Lung (tissue), 12 donors: ENCODE data around the gene NCAPH2. TPM values are rescaled to one million over a fixed set of nuclear protein-coding genes. Genes with fewer than 3 reads are reported as not detected.

Experiments
- ATAC-seq: fragments of 200-7000 bp; cut with Tn5 transposase; one replicate; pipeline ENCODE4 v1.9.1; 2020; ENCODE audit warnings: moderate number of reproducible peaks; ENCODE audit not compliant: insufficient read depth, low FRiP score
- DNase-seq, 3 donors: peaks; one replicate each; pipeline ENCODE4 v3.0.0-alpha.2; 2013 to 2017
- H3K27ac ChIP-seq, 2 donors: one replicate each; pipeline ENCODE4 v1.5.1; 2013; ENCODE audit warnings: mild to moderate bottlenecking in 2 of 2, moderate library complexity in 2 of 2, control low read depth in 1 of 2, inconsistent platforms in 1 of 2, low read depth in 1 of 2, low read length in 1 of 2
- H3K27me3 ChIP-seq, 3 donors: one replicate each; pipeline ENCODE4 v1.5.1; 2013; ENCODE audit warnings: low read length in 2 of 3; ENCODE audit not compliant: control insufficient read depth in 3 of 3, insufficient read depth in 3 of 3
- H3K36me3 ChIP-seq, 4 donors: one replicate each; pipeline ENCODE4 v1.5.1; 2013; ENCODE audit warnings: low read length in 4 of 4, mild to moderate bottlenecking in 1 of 4, moderate library complexity in 1 of 4; ENCODE audit not compliant: control insufficient read depth in 4 of 4, insufficient read depth in 4 of 4
- H3K4me1 ChIP-seq, 5 donors: one replicate each; pipeline ENCODE4 v1.5.1; 2013; ENCODE audit warnings: low read length in 5 of 5, mild to moderate bottlenecking in 2 of 5, moderate library complexity in 1 of 5; ENCODE audit not compliant: control insufficient read depth in 5 of 5, insufficient read depth in 5 of 5
- H3K4me3 ChIP-seq: one replicate; pipeline ENCODE4 v1.5.1; 2013; ENCODE audit warnings: mild to moderate bottlenecking, control low read depth, moderate library complexity
- H3K9ac ChIP-seq, 2 donors: one replicate each; pipeline ENCODE4 v1.5.1; 2013; ENCODE audit warnings: low read length in 2 of 2, control low read depth in 1 of 2; ENCODE audit not compliant: insufficient read depth in 1 of 2
- H3K9me3 ChIP-seq, 4 donors: one replicate each; pipeline ENCODE4 v1.5.1; 2013; ENCODE audit warnings: low read length in 3 of 4, mild to moderate bottlenecking in 1 of 4, moderate library complexity in 1 of 4; ENCODE audit not compliant: control insufficient read depth in 4 of 4, insufficient read depth in 3 of 4
- WGBS, 2 donors: extraction: QIAGEN DNeasy Blood & Tissue Kit; methylation state at CpG; one replicate each; pipeline ENCODE4 v1.1.7; 2013; 5-methylcytosine and 5-hydroxymethylcytosine counted together
- polyA plus RNA-seq, 2 donors: library from polyadenylated mRNA; stranded (reverse); fragments of 200-250 nt; gene quantifications; one replicate each; pipeline ENCODE4 v1.2.1, GENCODE V29; 2013
- total RNA-seq, 2 donors: library from RNA; depleted of rRNA in 1 of 2; stranded (reverse); fragments of >200 nt in 1 of 2; gene quantifications; one replicate each; pipeline ENCODE4 v1.2.1, GENCODE V29; 2014 to 2021
- TF ChIP-seq, protein P1 (sequence below): IDR thresholded peaks from 2 replicates; pipeline ENCODE4 v1.5.1; 2012; ENCODE audit warnings: mild to moderate bottlenecking; ENCODE audit errors: control extremely low read depth, extremely low read depth
- donor health status: control.
- donor health status: control.
- donor health status: Bipolar disorder and iron deficiency.
- donor health status: healthy.
- donor health status: DM: yes; HTN: yes; CAD: no.

The NCAPH2 gene
- total and polyA plus RNA-seq, 4 donors, result 27.8 to 64.4 (median 43.2) TPM

DNA sequence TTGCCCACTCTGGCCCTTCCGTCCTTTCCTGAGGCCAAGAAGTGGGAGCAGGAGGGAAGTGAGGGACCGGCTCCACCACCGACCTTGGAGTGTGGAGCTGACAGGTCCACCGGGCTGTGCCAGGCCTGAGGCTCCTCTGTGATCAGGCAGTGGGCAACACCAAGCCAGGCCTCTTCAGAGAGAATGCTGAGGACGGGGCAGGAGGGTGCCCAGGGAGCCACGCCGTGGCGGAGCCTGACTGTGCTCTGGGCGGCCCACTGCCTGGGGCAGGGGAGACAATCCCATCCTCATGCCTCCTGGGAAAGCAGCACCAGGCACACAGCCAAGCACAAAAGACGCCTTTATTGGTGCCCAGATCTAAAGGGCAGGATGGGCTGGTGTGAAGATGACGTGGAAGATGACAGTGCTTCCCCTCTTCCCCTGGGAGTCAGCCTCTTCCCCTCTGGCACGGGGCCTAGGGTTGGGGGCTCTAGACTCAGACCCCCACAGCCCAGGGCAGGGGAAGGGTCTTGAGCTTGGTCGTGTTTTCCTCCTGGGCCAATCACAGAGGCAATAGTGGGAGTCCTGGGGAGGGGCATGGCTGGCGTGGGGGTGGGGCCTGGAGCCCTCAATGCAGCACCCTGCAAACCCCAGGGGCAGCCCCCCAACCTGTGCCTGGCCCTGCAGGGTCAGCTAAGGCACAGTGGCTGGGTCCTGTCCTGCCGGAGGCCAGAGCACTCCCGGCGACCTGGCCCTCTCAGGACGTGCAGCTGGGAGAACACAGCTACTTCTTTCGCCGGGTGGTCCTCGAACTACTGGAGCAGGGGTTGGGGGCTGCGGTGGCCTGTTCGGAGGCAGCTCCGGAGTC lies 5.2 kb upstream of the NCAPH2 start:
- TF ChIP-seq, protein P1, sequence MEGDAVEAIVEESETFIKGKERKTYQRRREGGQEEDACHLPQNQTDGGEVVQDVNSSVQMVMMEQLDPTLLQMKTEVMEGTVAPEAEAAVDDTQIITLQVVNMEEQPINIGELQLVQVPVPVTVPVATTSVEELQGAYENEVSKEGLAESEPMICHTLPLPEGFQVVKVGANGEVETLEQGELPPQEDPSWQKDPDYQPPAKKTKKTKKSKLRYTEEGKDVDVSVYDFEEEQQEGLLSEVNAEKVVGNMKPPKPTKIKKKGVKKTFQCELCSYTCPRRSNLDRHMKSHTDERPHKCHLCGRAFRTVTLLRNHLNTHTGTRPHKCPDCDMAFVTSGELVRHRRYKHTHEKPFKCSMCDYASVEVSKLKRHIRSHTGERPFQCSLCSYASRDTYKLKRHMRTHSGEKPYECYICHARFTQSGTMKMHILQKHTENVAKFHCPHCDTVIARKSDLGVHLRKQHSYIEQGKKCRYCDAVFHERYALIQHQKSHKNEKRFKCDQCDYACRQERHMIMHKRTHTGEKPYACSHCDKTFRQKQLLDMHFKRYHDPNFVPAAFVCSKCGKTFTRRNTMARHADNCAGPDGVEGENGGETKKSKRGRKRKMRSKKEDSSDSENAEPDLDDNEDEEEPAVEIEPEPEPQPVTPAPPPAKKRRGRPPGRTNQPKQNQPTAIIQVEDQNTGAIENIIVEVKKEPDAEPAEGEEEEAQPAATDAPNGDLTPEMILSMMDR, result no peak
- 91 to 92% methylated on average over 24 of the region's 24 CpGs for WGBS, 2 donors

DNA sequence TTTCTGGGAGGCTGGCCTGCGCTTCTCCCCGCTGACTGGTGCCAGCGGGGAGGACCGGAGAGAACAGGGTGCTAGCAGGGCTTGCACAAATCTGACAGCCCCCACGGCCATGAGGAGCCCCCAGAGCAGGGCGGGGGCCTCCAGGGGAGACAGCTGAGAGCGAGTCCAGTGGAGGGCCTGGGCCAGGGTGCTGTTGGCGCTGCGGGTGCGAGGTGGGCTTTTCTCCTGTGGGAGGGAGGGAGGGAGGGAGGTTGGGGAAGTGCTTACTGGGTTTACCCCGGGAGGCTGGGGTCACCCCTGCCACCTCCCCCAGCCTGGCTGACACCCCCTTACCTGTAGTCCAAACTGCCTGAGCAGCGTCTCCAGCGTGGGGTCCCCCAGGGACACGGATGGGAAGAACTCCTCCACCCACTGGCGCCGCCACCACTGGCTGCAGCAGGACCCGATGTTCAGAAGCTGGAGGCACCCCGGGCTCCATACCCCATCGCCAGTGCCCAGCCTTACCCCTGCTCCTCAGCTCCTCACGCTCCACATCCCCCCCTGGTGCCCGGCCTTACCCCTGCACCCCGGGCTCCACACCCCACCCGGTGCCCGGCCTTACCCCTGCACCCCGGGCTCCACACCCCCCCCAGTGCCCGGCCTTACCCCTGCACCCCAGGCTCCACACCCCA lies 4.4 kb upstream of the NCAPH2 start:
- WGBS, 2 donors, result 93% methylated on average over 15 to 26 of the region's 26 CpGs
- no peak overlapping the region for H3K4me3 ChIP-seq
- no peaks in the 10 kb centered on the region for H3K9me3 ChIP-seq
- no peak overlapping the region for H3K27ac ChIP-seq
- TF ChIP-seq, protein P1, result no peak
- H3K36me3 ChIP-seq, result peaks cover 0 to 38% (median 4%) of the 10 kb centered on the region in 4 donors
- no peaks in the 10 kb centered on the region for H3K27me3 ChIP-seq
- peaks cover 1 to 12% (median 7%) of the 10 kb centered on the region in 5 donors for H3K4me1 ChIP-seq
- no peak for DNase-seq
- no peak for ATAC-seq
- H3K9ac ChIP-seq, result no peak overlapping the region

More for the DNA sequence above, 5.2 kb upstream of the NCAPH2 start:
- no peak overlapping the region for H3K4me3 ChIP-seq
- H3K27ac ChIP-seq, result no peak overlapping the region
- H3K9ac ChIP-seq, result no peak overlapping the region
- peaks cover 0 to 38% (median 4%) of the 10 kb centered on the region in 4 donors for H3K36me3 ChIP-seq
- no peaks in the 10 kb centered on the region for H3K9me3 ChIP-seq
- peaks cover 0 to 12% (median 7%) of the 10 kb centered on the region in 5 donors for H3K4me1 ChIP-seq
- H3K27me3 ChIP-seq, result no peaks in the 10 kb centered on the region
- DNase-seq, result no peak
- no peak for ATAC-seq

DNA sequence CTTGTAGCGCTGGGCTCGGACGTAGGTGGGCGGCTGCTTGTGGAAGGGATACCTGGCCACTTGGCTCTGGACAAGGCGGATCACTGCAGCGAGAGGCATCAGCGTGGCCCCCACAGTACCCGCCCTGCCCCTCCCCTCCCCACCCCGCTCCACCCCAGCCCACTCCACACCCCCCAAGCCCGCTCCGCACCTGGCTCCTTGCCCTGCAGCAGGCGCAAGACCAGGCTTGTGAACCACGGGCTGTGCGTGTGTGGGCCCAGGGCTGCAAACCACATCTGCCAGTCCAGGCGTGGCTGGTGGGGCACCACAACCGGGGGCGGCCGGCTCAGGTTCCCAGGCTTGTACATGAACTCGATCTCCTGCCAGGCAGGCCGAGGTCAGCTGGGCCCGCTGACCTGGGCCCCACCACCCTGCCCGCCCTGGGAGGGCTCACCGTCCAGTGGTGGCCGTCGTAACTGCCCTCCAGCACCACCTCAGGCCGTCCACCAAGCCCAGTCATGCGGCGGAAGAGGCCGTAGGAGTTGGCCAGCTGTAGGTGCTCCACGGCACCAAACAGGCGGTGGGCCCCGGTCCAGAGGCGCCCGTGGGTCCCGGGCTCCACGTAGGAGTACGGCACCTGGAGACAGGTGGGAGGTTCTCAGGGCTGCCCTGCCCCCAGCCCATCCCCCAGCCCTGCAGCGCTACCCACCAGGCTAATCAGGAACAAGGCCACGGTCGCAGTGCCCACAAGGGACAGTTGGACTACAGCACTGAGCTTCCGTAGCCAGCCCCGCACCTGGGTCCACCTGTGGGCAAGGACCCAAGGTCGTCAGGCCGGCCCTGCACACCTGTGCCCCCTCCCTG lies 3.4 kb upstream of the NCAPH2 start:
- H3K4me3 ChIP-seq, result no peak overlapping the region
- no peak overlapping the region for H3K27ac ChIP-seq
- DNase-seq, result no peak
- H3K9me3 ChIP-seq, result no peaks in the 10 kb centered on the region
- 93 to 95% methylated on average over 42 to 44 of the region's 44 CpGs for WGBS, 2 donors
- H3K4me1 ChIP-seq, result peaks cover 7 to 19% (median 12%) of the 10 kb centered on the region in 5 donors
- no peaks in the 10 kb centered on the region for H3K27me3 ChIP-seq
- peaks cover 0 to 38% (median 5%) of the 10 kb centered on the region in 4 donors for H3K36me3 ChIP-seq
- TF ChIP-seq, protein P1, result no peak
- no peak for ATAC-seq
- H3K9ac ChIP-seq, result no peak overlapping the region
